Measurements from ENCODE around the gene CLCN4.

DNA sequence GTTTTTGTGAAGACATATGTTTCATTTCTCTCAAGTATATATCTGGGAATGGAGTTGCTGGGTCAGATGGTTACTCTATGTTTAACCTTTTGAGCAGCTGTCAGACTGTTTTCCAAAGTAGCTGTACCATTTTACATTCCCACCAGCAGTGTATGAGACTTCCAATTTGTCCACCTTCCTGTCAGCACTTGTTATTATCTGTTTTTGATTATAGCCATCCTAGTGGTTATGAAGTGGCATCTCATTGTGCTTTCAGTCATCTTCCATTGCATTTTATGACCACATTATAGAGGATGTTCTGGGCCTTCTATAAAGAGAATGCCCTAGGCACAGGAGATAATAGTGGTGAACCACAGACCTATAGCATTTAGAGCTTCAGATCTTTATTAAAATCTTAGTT is 39.2 kb downstream of the CLCN4 start:
- TF ChIP-seq POLR2A (IDR thresholded peaks at IDR 0.05) (no peak), EP300 (IDR thresholded peaks at IDR 0.05) (no peak)
- TF ChIP-seq, protein P1, sequence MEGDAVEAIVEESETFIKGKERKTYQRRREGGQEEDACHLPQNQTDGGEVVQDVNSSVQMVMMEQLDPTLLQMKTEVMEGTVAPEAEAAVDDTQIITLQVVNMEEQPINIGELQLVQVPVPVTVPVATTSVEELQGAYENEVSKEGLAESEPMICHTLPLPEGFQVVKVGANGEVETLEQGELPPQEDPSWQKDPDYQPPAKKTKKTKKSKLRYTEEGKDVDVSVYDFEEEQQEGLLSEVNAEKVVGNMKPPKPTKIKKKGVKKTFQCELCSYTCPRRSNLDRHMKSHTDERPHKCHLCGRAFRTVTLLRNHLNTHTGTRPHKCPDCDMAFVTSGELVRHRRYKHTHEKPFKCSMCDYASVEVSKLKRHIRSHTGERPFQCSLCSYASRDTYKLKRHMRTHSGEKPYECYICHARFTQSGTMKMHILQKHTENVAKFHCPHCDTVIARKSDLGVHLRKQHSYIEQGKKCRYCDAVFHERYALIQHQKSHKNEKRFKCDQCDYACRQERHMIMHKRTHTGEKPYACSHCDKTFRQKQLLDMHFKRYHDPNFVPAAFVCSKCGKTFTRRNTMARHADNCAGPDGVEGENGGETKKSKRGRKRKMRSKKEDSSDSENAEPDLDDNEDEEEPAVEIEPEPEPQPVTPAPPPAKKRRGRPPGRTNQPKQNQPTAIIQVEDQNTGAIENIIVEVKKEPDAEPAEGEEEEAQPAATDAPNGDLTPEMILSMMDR (IDR thresholded peaks at IDR 0.05), result no peak

All from suprapubic skin (tissue), 3 donors.